IMR-90 (cell line): ENCODE data around the gene KCNAB1.

ENCODE experiments used
- CEBPB ChIP-seq: IDR thresholded peaks from 2 replicates; pipeline ENCODE4 v1.6.1; 2012; ENCODE audit warnings: low read depth, low read length, improper control_type of control experiment
- CTCF ChIP-seq: conservative IDR thresholded peaks from 2 replicates; pipeline ENCODE4 v1.5.1; 2012; ENCODE audit warnings: mild to moderate bottlenecking, low read depth, low read length, improper control_type of control experiment
- ELK1 ChIP-seq: fragments of 150-350 bp; IDR thresholded peaks from 2 replicates; pipeline ENCODE4 v1.6.1; 2016; ENCODE audit warnings: low read depth, mild to moderate bottlenecking, low read length, moderate library complexity, borderline replicate concordance
- MAFK ChIP-seq: IDR thresholded peaks from 2 replicates; pipeline ENCODE4 v1.6.1; 2012; ENCODE audit warnings: low read depth, low read length, improper control_type of control experiment
- MXI1 ChIP-seq: IDR thresholded peaks from 2 replicates; pipeline ENCODE4 v1.6.1; 2012; ENCODE audit warnings: low read depth, mild to moderate bottlenecking, low read length, moderate library complexity, borderline replicate concordance
- NFE2L2 ChIP-seq: fragments of 150-350 bp; IDR thresholded peaks from 2 replicates; pipeline ENCODE4 v1.6.1; 2016; ENCODE audit warnings: low read depth, mild to moderate bottlenecking, low read length
- POLR2A ChIP-seq: IDR thresholded peaks from 2 replicates; pipeline ENCODE4 v1.6.1; 2012; ENCODE audit warnings: mild to moderate bottlenecking, low read depth, low read length
- RCOR1 ChIP-seq: IDR thresholded peaks from 2 replicates; pipeline ENCODE4 v1.6.1; 2012; ENCODE audit warnings: mild to moderate bottlenecking, low read length, improper control_type of control experiment; ENCODE audit not compliant: insufficient replicate concordance
- SMC3 ChIP-seq: fragments of 150-350 bp; IDR thresholded peaks from 2 replicates; pipeline ENCODE4 v1.6.1; 2016; ENCODE audit warnings: low read depth, mild to moderate bottlenecking, antibody characterized with exemption, low read length, moderate library complexity
- USF2 ChIP-seq: fragments of 150-350 bp; IDR thresholded peaks from 2 replicates; pipeline ENCODE4 v1.6.1; 2017; ENCODE audit warnings: mild to moderate bottlenecking, antibody characterized with exemption, low read length, low read depth

GRCh38 chr3:156126467-156126866, 6.1 kb downstream of the KCNAB1 start:
- TF ChIP-seq POLR2A: no peak
- TF ChIP-seq CTCF: no peak
- TF ChIP-seq SMC3: no peak
- TF ChIP-seq NFE2L2: no peak
- TF ChIP-seq USF2: no peak
- TF ChIP-seq MXI1: no peak
- no peak for TF ChIP-seq CEBPB
- TF ChIP-seq MAFK: no peak
- no peak for TF ChIP-seq RCOR1
- TF ChIP-seq ELK1: no peak
